GM04504 (cell line): ENCODE measurements around the gene PDE8B.

Experiments used
- DNase-seq: peaks from one replicate; pipeline ENCODE4 v3.0.0-alpha.2; 2012; ENCODE audit warnings: low read depth

The PDE8B gene

GRCh38 chr5:77210091-77210963 lies at the start of gene PDE8B:
TSS of gene PDE8B (plus strand) at chr5:77210680. CDS start at chr5:77210926, 246 bp downstream.
- DNase-seq: no peak

GRCh38 chr5:77163453-77163852 lies 47.0 kb upstream of the PDE8B start:
- no peak for DNase-seq

DNA sequence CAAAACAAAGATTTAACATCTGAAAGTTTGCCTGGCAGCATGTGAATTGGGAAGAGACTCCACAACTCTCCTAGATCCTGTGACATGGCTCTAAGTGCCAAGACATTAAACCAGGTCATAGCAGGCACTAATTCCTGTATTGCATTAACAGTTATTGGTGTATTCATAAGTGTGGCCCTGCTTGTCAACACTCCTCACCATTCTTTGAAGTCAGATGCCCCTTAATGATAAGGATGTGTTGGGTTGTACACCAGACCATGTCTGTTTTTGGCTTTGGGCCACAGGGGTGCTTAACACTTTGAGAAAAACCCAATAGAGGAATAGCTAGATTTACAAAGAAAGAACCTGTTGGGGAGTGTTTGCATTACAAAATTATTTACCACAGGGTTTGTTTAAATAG lies 43.4 kb upstream of the PDE8B start:
- DNase-seq: no peak

GRCh38 chr5:77167695-77168121 lies 42.8 kb upstream of the PDE8B start:
- DNase-seq: peak; percentile 63

- DNase-seq: peak; percentile 44
These were observed 42.2 kb upstream of the PDE8B start for GRCh38 chr5:77168161-77168878.

DNA sequence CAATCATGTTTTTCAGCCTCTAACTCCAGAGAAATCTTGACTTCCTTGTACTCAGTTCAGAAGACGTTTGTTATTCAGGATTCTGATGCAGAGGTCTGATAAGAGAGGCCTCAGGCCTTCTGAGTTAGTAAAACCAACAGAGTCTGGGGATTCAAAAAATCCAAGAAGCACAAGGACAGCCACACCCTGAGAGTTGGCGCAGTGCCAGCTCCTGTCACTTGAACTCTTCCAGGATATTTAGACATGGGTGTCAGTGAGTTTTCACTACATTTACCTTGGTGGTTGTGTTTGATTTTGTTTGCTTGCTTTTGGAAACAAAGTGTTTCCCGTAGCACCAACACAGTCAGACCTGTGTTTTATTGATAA lies 41.6 kb upstream of the PDE8B start:
- no peak for DNase-seq

DNA sequence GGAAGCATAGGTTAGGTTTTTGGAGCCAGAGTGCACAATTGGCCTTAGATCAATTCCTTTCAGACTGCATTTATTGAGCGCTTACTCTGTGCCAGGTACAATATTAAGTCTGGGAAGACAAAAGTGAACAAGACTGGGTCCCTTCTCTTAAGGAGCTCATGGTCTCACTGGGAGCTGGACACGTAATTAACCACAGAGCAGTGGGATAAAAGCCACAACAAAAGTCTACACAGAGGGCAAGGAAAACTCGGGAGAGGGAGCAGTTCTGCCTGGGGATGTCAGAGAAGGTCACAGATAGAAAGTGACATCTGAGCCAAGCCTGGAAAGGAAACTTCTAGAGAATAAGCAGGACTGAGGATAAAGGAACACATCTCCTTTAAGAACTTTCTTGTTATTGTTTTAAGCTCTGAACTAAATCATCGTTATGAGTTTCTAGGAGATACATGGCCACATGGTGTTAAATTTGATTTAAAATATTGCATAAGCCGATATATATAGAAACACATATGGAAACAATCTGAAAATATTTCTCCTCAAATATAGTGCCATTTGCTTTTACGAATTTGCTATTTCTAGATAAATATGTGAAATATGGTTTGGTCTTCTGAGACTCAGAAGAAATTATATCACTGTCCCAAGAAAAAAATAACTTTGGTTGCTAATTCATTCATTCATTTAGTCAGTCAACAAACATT lies 40.1 kb upstream of the PDE8B start:
- no peak for DNase-seq

DNA sequence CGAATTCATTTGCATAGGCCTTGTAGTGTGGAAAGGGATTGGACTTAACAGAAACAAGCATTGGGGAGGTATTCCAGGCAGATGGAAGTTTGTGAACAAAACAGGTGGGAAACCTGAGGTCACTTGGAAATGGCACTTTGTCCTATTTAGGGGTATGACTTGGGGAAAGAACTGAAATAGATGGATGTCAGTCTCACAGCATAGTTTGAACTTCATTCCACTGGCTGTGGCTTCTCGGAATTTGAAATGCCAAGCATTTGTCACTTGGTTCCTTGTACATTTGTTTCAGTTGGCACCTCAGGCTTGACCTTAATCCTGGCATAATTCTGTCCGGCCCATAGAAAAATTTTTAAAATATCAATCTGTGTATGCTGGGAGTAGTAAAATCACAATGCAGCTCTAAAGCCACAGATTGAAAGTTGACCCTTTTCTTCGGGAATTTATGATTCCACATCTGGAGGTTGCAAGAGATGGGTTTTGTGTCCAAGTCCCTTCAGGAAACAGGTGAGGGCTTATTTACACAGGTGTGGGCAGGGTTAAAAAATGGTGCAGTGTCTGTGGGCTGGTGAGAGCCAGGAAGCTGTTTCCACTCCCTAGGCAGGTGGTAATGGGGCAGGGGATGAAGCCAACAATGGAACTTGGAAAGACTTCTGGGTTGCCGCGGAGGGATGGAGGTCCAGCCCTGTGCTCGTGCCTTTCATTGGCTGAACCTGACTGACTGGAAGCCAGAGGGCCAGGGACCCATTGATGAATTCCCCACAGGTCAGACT lies 39.2 kb upstream of the PDE8B start:
- no peak for DNase-seq

DNA sequence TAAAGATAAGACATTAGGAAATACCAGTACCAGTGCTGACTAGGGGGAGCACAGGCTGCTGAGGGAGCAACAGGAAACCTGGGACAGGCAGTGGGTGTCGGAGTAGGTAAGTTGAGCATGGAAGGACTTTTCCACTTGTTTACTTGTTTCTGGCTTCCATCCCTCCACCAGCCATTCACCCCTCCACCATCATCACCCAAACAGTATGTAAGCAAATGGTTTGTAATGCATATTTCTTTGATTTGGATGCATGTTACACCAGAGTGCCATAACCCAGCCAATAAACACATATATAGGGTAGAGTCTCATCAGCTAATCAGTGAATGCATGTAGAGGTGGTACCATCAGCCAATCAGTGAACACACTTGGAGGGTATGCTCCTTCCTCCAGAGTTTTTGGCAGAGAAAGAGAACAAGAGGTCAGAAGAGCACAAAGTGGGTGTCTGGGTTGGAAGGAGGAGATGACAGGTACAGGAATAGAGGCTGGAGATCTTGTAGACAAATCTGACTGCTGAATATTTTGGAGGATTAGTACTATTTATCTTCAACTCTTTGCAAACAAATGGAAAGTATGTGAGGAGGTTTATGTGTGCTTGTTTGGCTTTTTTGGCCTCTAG lies 37.7 kb upstream of the PDE8B start:
- no peak for DNase-seq

GRCh38 chr5:77174526-77174925 lies 36.0 kb upstream of the PDE8B start:
- DNase-seq: no peak

DNA sequence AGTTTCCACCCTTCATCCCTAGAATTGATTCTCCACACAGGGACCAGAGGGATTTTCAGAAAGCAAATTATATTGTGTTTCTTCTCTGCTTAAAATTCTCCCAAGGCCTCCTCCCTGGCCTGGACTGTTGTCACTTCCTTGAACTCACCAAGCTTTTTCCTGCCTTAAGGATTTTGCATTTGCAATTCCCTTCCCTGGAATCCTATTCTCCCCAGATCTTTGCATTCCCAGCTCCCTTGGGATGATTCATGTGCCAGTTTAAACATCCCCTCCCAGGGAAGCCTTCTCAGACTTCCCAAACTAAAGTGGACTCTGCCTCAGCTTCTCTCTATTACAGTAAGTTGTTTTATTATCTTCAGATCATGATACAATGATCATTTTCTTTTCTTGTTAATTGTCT lies 35.2 kb upstream of the PDE8B start:
- DNase-seq: no peak

DNA sequence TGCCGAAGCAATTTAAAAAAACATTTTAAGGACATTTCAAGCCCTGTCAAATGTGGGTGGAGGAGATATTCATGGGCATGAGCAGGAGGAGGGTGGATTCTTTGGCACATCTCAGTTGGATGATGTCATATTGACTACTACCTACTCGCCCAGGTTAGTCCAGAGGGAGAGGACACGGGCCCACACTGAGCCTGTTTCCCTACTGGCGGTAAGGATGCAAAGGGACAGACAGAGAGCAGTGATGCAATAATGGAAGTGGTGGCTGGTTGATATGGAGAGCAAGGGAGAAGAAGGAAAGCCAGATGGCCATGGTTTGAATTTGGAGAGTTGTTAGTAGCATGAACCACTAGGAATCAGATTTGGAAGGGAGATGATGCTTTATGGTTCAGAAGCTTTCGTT lies 34.1 kb upstream of the PDE8B start:
- no peak for DNase-seq

DNA sequence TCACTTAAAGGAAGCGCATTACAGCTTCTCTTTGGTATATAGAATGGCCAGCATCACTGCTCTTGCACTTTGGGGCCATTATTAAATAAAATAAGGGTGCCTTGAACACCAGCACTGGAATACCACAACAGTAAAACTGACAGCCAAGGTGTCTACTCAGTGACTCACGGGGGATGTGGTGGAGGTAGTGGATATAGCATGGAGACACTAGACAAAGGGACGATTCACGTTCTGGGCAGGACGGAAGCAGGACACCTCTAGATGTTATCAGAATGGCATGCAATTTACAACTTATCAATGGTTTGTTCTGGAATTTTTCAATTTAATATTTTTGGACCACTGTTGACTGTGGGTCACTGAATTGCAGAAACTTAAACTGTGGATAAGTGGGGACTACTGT lies 32.9 kb upstream of the PDE8B start:
- DNase-seq: no peak

DNA sequence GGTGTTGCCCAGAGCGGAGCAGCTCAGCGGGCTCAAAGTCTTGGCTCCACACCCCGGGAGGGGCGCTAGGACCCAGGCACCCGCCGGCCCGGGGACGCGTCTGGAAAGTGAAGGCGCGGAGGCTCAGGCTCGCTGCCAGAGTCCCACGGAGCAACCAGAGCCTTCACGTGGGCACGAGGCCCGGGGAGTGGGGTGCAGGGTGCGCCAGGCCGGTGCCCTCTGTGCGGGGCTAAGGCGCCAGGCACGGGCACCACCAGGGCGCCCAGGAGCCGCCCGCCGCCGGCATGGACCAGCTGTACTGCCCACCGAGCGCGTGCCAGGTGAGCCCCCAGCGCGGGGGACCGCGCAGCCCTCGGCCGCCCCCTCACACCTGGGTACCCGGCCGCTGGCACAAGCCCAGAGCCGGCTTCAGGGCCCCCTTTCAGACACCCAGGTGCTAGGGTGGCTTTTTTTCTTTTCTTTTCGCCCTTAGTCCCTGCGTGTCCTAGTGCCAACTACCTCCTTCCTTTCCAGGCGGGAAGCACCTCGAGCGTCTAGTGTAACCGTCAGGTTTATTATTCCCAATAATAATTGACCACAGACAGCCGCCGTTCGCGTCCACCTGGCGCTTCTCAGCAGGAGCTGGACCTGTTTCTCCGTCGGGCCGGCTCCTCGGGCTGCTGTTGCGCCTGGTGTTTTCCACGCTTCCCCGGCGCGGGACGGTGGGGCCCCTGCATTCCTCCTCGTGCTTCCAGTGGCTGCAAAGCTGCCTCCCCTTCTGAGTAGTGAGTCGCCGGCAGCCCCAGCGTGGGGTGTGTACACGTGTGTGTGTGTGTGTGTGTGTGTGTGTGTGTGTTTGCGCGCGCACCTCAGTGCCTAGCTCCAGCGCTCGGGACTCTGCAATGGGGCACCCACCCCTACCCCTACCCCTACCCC lies 30.1 kb upstream of the PDE8B start:
- DNase-seq: no peak

GRCh38 chr5:77181173-77181572 lies 29.3 kb upstream of the PDE8B start:
- no peak for DNase-seq

- no peak for DNase-seq
These were observed 28.7 kb upstream of the PDE8B start for GRCh38 chr5:77181596-77182304.

GRCh38 chr5:77182367-77182766 lies 28.1 kb upstream of the PDE8B start:
- no peak for DNase-seq

DNA sequence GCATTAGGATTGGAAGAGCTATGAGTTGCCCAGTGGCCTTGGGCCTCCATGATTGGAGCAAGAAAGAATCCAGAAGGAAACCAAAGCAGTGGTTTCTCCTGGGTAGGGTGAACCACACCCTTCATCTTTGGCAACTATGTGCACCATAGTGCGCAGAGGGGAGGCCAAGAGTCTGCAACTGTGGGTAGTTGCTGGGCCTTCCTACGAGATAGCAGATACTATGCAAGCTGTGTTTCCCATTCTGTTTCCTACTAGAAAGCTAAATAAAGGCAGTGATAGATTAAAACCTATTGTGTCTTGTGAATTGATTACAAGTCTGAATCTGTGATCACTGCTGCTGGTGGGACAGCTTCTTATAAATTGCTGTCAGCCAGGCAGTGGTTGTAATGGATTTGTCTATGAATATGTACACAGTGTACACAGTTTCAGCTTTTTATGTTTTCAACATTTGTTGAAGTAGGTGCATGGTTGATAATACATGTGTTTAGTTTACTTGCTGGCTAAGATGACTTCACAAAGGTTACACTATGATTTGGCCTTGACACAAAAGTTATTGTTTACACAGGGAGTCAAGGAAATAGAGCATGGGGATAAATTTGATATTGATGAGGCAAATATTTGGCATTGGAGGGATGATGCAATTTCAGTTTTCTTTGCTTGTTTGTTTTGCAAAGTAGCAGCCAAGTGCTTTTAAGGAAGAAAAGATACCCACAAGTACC lies 23.7 kb upstream of the PDE8B start:
- no peak for DNase-seq

DNA sequence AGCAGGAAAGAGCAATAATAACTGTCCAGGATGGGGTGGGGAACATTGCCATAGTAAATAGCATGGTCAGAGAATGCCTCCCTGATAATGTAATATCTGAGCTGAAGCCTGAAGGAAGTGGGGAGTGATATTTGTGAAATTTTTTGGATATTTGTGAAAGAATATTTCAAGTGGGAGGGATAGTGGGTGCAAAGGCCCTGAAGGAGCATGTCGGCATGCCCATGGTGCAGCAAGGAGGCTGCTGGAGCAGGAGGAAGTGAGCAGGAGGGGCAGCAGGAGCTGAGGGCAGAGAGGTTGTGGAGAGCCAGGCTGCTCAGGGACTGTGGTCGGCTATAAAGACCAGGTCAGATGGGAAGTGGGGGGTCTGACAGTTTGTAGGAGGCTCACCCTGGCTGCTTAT lies 21.1 kb upstream of the PDE8B start:
- DNase-seq: no peak
